Measurements from ENCODE around the gene DMRTB1.

Gene DMRTB1

DNA sequence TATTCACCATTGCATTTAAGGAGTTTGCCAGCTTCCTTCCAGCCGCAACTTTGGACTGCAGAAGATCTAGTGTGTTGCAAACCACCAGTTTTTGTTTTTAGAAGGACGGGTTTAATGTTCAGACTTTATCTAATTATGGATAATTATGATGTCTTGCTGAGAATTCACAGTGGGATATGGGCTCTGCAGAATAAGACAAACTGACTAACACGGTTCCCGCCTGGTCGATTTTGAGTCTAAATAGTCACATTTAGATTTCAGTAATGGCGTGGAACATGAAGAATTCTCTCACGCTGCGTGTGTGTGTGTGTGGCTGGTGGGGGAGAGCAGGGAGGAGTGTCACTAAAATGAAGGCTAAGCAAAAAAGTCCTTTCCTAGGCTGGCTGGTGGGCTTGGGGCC lies 48.5 kb upstream of the DMRTB1 start:
- H3K4me2 ChIP-seq (ENCODE audit: insufficient read depth, low read length): no peak overlapping the region
- H3K27ac ChIP-seq (ENCODE audit: low read length): no peak overlapping the region
- no peaks in the 10 kb centered on the region; the same call in 1 of the 2 replicates for H4K20me1 ChIP-seq (ENCODE audit: insufficient read depth, low read length)
- H3K9me3 ChIP-seq (ENCODE audit: insufficient read depth, low read length, severe bottlenecking): no peaks in the 10 kb centered on the region
- H3K27me3 ChIP-seq (ENCODE audit: insufficient read depth, low read length, poor library complexity): peaks cover 17% of the 10 kb centered on the region
- 0 out of 2 replicates have a peak, but pooled peaks cover 2% of the 10 kb centered on the region for H3K4me1 ChIP-seq (ENCODE audit: insufficient read depth, low read length)
- no peak overlapping the region for H3K9ac ChIP-seq (ENCODE audit: low read depth, low read length)
- H2AFZ ChIP-seq (ENCODE audit: low read depth, low read length): no peak overlapping the region
- no peak overlapping the region for H3K4me3 ChIP-seq (ENCODE audit: low read depth in 1 of 2, low read length in 2 of 2)
- DNase-seq (no peak), ATAC-seq (ENCODE audit: insufficient read depth, low read depth) (no peak)
- TF ChIP-seq, protein P1, sequence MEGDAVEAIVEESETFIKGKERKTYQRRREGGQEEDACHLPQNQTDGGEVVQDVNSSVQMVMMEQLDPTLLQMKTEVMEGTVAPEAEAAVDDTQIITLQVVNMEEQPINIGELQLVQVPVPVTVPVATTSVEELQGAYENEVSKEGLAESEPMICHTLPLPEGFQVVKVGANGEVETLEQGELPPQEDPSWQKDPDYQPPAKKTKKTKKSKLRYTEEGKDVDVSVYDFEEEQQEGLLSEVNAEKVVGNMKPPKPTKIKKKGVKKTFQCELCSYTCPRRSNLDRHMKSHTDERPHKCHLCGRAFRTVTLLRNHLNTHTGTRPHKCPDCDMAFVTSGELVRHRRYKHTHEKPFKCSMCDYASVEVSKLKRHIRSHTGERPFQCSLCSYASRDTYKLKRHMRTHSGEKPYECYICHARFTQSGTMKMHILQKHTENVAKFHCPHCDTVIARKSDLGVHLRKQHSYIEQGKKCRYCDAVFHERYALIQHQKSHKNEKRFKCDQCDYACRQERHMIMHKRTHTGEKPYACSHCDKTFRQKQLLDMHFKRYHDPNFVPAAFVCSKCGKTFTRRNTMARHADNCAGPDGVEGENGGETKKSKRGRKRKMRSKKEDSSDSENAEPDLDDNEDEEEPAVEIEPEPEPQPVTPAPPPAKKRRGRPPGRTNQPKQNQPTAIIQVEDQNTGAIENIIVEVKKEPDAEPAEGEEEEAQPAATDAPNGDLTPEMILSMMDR (IDR thresholded peaks at IDR 0.05; ENCODE audit: borderline replicate concordance, extremely low read depth, low read length, poor library complexity, severe bottlenecking): no peak
- no peak for TF ChIP-seq EZH2 (IDR thresholded peaks at IDR 0.05; ENCODE audit: borderline replicate concordance, low read depth, low read length, severe bottlenecking)
- H3K79me2 ChIP-seq (ENCODE audit: insufficient read depth, low read length): no peaks in the 10 kb centered on the region
- H3K36me3 ChIP-seq (ENCODE audit: insufficient read depth, low read length): no peaks in the 10 kb centered on the region

- no peaks in the 10 kb centered on the region for H3K79me2 ChIP-seq (ENCODE audit: insufficient read depth, low read length)
- ATAC-seq (ENCODE audit: insufficient read depth, low read depth): no peak
- H3K4me2 ChIP-seq (ENCODE audit: insufficient read depth, low read length): no peak overlapping the region
- 0 out of 2 replicates have a peak, but pooled peaks cover 2% of the 10 kb centered on the region for H3K4me1 ChIP-seq (ENCODE audit: insufficient read depth, low read length)
- no peak overlapping the region for H3K27ac ChIP-seq (ENCODE audit: low read length)
- no peak overlapping the region for H3K9ac ChIP-seq (ENCODE audit: low read depth, low read length)
- no peak overlapping the region for H2AFZ ChIP-seq (ENCODE audit: low read depth, low read length)
- no peaks in the 10 kb centered on the region for H3K36me3 ChIP-seq (ENCODE audit: insufficient read depth, low read length)
- no peak overlapping the region for H3K4me3 ChIP-seq (ENCODE audit: low read depth in 1 of 2, low read length in 2 of 2)
- no peaks in the 10 kb centered on the region for H3K9me3 ChIP-seq (ENCODE audit: insufficient read depth, low read length, severe bottlenecking)
- TF ChIP-seq, protein P1 (IDR thresholded peaks at IDR 0.05; ENCODE audit: borderline replicate concordance, extremely low read depth, low read length, poor library complexity, severe bottlenecking): no peak
- TF ChIP-seq EZH2 (IDR thresholded peaks at IDR 0.05; ENCODE audit: borderline replicate concordance, low read depth, low read length, severe bottlenecking): no peak
- peaks cover 14% of the 10 kb centered on the region for H3K27me3 ChIP-seq (ENCODE audit: insufficient read depth, low read length, poor library complexity)
- H4K20me1 ChIP-seq (ENCODE audit: insufficient read depth, low read length): no peaks in the 10 kb centered on the region; the same call in 1 of the 2 replicates
- no peak for DNase-seq
Measured at GRCh38 chr1:53411541-53412152, 47.6 kb upstream of the DMRTB1 start.

DNA sequence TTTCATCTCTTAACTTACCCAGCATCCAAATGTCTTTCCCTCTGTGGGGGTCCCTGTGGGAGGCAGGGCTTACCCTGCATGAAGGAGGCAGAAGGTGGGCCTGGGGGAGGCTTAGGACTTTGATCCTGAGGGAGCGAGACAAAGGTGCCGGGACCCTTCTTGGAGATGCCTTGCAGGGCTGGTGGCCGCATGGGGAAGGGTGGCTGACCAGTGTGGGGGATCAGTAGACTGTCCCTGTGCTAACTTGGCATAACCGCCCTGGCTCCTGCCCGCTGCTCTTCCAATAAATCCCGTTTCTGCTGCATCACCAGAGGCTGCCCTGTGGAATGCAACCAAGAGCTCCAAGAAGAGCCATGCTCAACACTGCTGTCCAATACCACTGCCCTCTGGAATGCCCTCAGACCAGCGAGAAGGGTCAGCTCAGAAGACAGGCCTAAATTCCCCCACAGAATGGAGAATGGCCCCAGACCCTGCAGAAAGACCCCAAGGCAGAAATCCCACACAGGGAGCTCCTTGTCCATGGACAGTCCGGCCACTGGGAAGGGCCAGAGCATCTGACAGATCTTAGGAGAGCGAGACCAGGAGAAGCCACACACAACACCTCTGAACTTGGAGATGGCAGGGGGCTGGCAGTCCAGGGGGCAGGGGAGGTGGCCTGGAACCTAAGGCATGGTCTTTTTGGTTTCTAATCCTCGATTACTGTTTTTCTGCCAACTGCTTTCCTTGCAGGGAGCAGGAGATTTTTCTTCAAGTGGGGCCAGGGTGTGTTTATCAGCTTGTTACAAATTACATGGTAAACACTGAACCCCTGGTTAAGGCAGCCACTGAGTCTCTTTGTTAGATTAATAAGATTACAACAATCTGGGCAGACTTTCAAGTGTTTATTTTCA lies 46.7 kb upstream of the DMRTB1 start:
- H2AFZ ChIP-seq (ENCODE audit: low read depth, low read length): no peak overlapping the region
- H3K27ac ChIP-seq (ENCODE audit: low read length): no peak overlapping the region
- H3K27me3 ChIP-seq (ENCODE audit: insufficient read depth, low read length, poor library complexity): peaks cover 16% of the 10 kb centered on the region
- no peak overlapping the region for H3K4me2 ChIP-seq (ENCODE audit: insufficient read depth, low read length)
- H3K36me3 ChIP-seq (ENCODE audit: insufficient read depth, low read length): no peaks in the 10 kb centered on the region
- no peaks in the 10 kb centered on the region; the same call in 1 of the 2 replicates for H4K20me1 ChIP-seq (ENCODE audit: insufficient read depth, low read length)
- H3K9ac ChIP-seq (ENCODE audit: low read depth, low read length): no peak overlapping the region
- ATAC-seq (ENCODE audit: insufficient read depth, low read depth): no peak
- H3K4me1 ChIP-seq (ENCODE audit: insufficient read depth, low read length): 0 out of 2 replicates have a peak, but pooled peaks cover 2% of the 10 kb centered on the region
- H3K79me2 ChIP-seq (ENCODE audit: insufficient read depth, low read length): no peaks in the 10 kb centered on the region
- TF ChIP-seq EZH2 (IDR thresholded peaks at IDR 0.05; ENCODE audit: borderline replicate concordance, low read depth, low read length, severe bottlenecking): no peak
- TF ChIP-seq, protein P1 (IDR thresholded peaks at IDR 0.05; ENCODE audit: borderline replicate concordance, extremely low read depth, low read length, poor library complexity, severe bottlenecking): no peak
- no peaks in the 10 kb centered on the region for H3K9me3 ChIP-seq (ENCODE audit: insufficient read depth, low read length, severe bottlenecking)
- no peak for DNase-seq
- no peak overlapping the region for H3K4me3 ChIP-seq (ENCODE audit: low read depth in 1 of 2, low read length in 2 of 2)

All from DND-41 (cell line).